Osteocyte (in vitro differentiated cells): ENCODE data around the gene NRXN2. TPM values are rescaled to one million over a fixed set of nuclear protein-coding genes. Genes with fewer than 3 reads are reported as not detected.

ENCODE experiments used
- DNase-seq: peaks from one replicate; pipeline ENCODE4 v3.0.0; 2021; ENCODE audit warnings: mixed read lengths; ENCODE audit not compliant: unreplicated experiment; ENCODE audit errors: extremely low spot score
- H3K27ac Mint-ChIP-seq: one replicate; pipeline ENCODE4 v1.8.0; 2021; ENCODE audit warnings: mild to moderate bottlenecking, mixed read lengths; ENCODE audit not compliant: unreplicated experiment
- H3K27me3 Mint-ChIP-seq: one replicate; pipeline ENCODE4 v1.8.0; 2021; ENCODE audit warnings: mixed read lengths; ENCODE audit not compliant: unreplicated experiment
- H3K36me3 Mint-ChIP-seq: one replicate; pipeline ENCODE4 v1.8.0; 2021; ENCODE audit warnings: mixed read lengths; ENCODE audit not compliant: unreplicated experiment
- H3K4me1 Mint-ChIP-seq: one replicate; pipeline ENCODE4 v1.8.0; 2021; ENCODE audit warnings: mixed read lengths; ENCODE audit not compliant: unreplicated experiment
- H3K4me3 Mint-ChIP-seq: one replicate; pipeline ENCODE4 v1.8.0; 2021; ENCODE audit warnings: mild to moderate bottlenecking, moderate library complexity, mixed read lengths; ENCODE audit not compliant: unreplicated experiment
- H3K9me3 Mint-ChIP-seq: one replicate; pipeline ENCODE4 v1.8.0; 2021; ENCODE audit warnings: mixed read lengths; ENCODE audit not compliant: unreplicated experiment
- CTCF ChIP-seq: fragments of 200-600 bp; sonication (generic); IDR thresholded peaks from 2 replicates; pipeline ENCODE4 v1.5.0; 2021; ENCODE audit warnings: antibody characterized with exemption, mild to moderate bottlenecking, moderate library complexity
- total RNA-seq: library from RNA; stranded (reverse); gene quantifications from 2 replicates; pipeline ENCODE4 v1.2.1, GENCODE V29; 2021

Gene NRXN2
- total RNA-seq, 1 donor from 2014 or later = 2.6 TPM

- Mint-ChIP-seq H3K4me3 (no peak overlapping the region), H3K27me3 (peaks cover 19% of the 10 kb centered on the region), H3K27ac (no peak overlapping the region), H3K4me1 (no peaks in the 10 kb centered on the region), H3K36me3 (no peaks in the 10 kb centered on the region), H3K9me3 (no peaks in the 10 kb centered on the region)
- DNase-seq = no peak
- TF ChIP-seq CTCF = no peak
Measured at GRCh38 chr11:64580412-64580811, 142.6 kb downstream of the NRXN2 start.

- no peaks in the 10 kb centered on the region for H3K9me3 Mint-ChIP-seq
- no peaks in the 10 kb centered on the region for H3K4me1 Mint-ChIP-seq
- H3K4me3 Mint-ChIP-seq = no peak overlapping the region
- no peak for DNase-seq
- H3K36me3 Mint-ChIP-seq = no peaks in the 10 kb centered on the region
- no peak for TF ChIP-seq CTCF
- no peak overlapping the region for H3K27ac Mint-ChIP-seq
- peaks cover 32% of the 10 kb centered on the region for H3K27me3 Mint-ChIP-seq
Measured at GRCh38 chr11:64577202-64577601, 145.8 kb downstream of the NRXN2 start.

GRCh38 chr11:64572143-64572542 lies 150.9 kb downstream of the NRXN2 start:
- Mint-ChIP-seq H3K4me3 (no peak overlapping the region), H3K4me1 (no peaks in the 10 kb centered on the region), H3K27me3 (peaks cover 30% of the 10 kb centered on the region), H3K9me3 (no peaks in the 10 kb centered on the region), H3K27ac (no peak overlapping the region), H3K36me3 (no peaks in the 10 kb centered on the region)
- TF ChIP-seq CTCF = no peak
- DNase-seq = no peak

GRCh38 chr11:64571410-64572091 lies 151.4 kb downstream of the NRXN2 start:
- Mint-ChIP-seq H3K4me1 (peaks cover 2% of the 10 kb centered on the region), H3K27me3 (peaks cover 29% of the 10 kb centered on the region), H3K27ac (no peak overlapping the region), H3K4me3 (no peak overlapping the region), H3K9me3 (no peaks in the 10 kb centered on the region), H3K36me3 (no peaks in the 10 kb centered on the region)
- TF ChIP-seq CTCF = no peak
- DNase-seq = no peak

- Mint-ChIP-seq H3K4me1 (peaks cover 5% of the 10 kb centered on the region), H3K27me3 (peaks cover 26% of the 10 kb centered on the region), H3K36me3 (no peaks in the 10 kb centered on the region), H3K4me3 (no peak overlapping the region), H3K27ac (no peak overlapping the region), H3K9me3 (no peaks in the 10 kb centered on the region)
- TF ChIP-seq CTCF = no peak
- no peak for DNase-seq
Measured at GRCh38 chr11:64571050-64571409, 152.0 kb downstream of the NRXN2 start.
